Lung (tissue), 12 donors: ENCODE results near the gene C1QTNF5. TPM values are rescaled to one million over a fixed set of nuclear protein-coding genes. Genes with fewer than 3 reads are reported as not detected.

Experiments
- ATAC-seq: fragments of 200-7000 bp; cut with Tn5 transposase; one replicate; pipeline ENCODE4 v1.9.1; 2020; ENCODE audit warnings: moderate number of reproducible peaks; ENCODE audit not compliant: insufficient read depth, low FRiP score
- DNase-seq, 3 donors: peaks; one replicate each; pipeline ENCODE4 v3.0.0-alpha.2; 2013 to 2017
- H3K27ac ChIP-seq, 2 donors: one replicate each; pipeline ENCODE4 v1.5.1; 2013; ENCODE audit warnings: mild to moderate bottlenecking in 2 of 2, moderate library complexity in 2 of 2, control low read depth in 1 of 2, inconsistent platforms in 1 of 2, low read depth in 1 of 2, low read length in 1 of 2
- H3K27me3 ChIP-seq, 3 donors: one replicate each; pipeline ENCODE4 v1.5.1; 2013; ENCODE audit warnings: low read length in 2 of 3; ENCODE audit not compliant: control insufficient read depth in 3 of 3, insufficient read depth in 3 of 3
- H3K36me3 ChIP-seq, 4 donors: one replicate each; pipeline ENCODE4 v1.5.1; 2013; ENCODE audit warnings: low read length in 4 of 4, mild to moderate bottlenecking in 1 of 4, moderate library complexity in 1 of 4; ENCODE audit not compliant: control insufficient read depth in 4 of 4, insufficient read depth in 4 of 4
- H3K4me1 ChIP-seq, 5 donors: one replicate each; pipeline ENCODE4 v1.5.1; 2013; ENCODE audit warnings: low read length in 5 of 5, mild to moderate bottlenecking in 2 of 5, moderate library complexity in 1 of 5; ENCODE audit not compliant: control insufficient read depth in 5 of 5, insufficient read depth in 5 of 5
- H3K4me3 ChIP-seq: one replicate; pipeline ENCODE4 v1.5.1; 2013; ENCODE audit warnings: mild to moderate bottlenecking, control low read depth, moderate library complexity
- H3K9ac ChIP-seq, 2 donors: one replicate each; pipeline ENCODE4 v1.5.1; 2013; ENCODE audit warnings: low read length in 2 of 2, control low read depth in 1 of 2; ENCODE audit not compliant: insufficient read depth in 1 of 2
- H3K9me3 ChIP-seq, 4 donors: one replicate each; pipeline ENCODE4 v1.5.1; 2013; ENCODE audit warnings: low read length in 3 of 4, mild to moderate bottlenecking in 1 of 4, moderate library complexity in 1 of 4; ENCODE audit not compliant: control insufficient read depth in 4 of 4, insufficient read depth in 3 of 4
- WGBS, 2 donors: extraction: QIAGEN DNeasy Blood & Tissue Kit; methylation state at CpG; one replicate each; pipeline ENCODE4 v1.1.7; 2013; 5-methylcytosine and 5-hydroxymethylcytosine counted together
- polyA plus RNA-seq, 2 donors: library from polyadenylated mRNA; stranded (reverse); fragments of 200-250 nt; gene quantifications; one replicate each; pipeline ENCODE4 v1.2.1, GENCODE V29; 2013
- total RNA-seq, 2 donors: library from RNA; depleted of rRNA in 1 of 2; stranded (reverse); fragments of >200 nt in 1 of 2; gene quantifications; one replicate each; pipeline ENCODE4 v1.2.1, GENCODE V29; 2014 to 2021
- TF ChIP-seq, protein P1 (sequence below): IDR thresholded peaks from 2 replicates; pipeline ENCODE4 v1.5.1; 2012; ENCODE audit warnings: mild to moderate bottlenecking; ENCODE audit errors: control extremely low read depth, extremely low read depth
- donor health status: control.
- donor health status: control.
- donor health status: Bipolar disorder and iron deficiency.
- donor health status: healthy.
- donor health status: DM: yes; HTN: yes; CAD: no.

The C1QTNF5 gene
- total and polyA plus RNA-seq, 4 donors = 20.2 to 34.9 (median 28.3) TPM

GRCh38 chr11:119322921-119323531 lies 17.7 kb downstream of the C1QTNF5 start:
- Histone ChIP-seq H3K27ac (no peak overlapping the region), H3K27me3 (no peaks in the 10 kb centered on the region), H3K36me3 (no peaks in the 10 kb centered on the region), H3K9me3 (no peaks in the 10 kb centered on the region), H3K4me3 (no peak overlapping the region), H3K4me1 (peaks cover 0 to 42% (median 7%) of the 10 kb centered on the region in 5 donors), H3K9ac (no peak overlapping the region)
- DNase-seq (no peak), ATAC-seq (no peak)
- WGBS, 2 donors = 79 to 86% methylated on average over 18 to 20 of the region's 20 CpGs
- TF ChIP-seq, protein P1, sequence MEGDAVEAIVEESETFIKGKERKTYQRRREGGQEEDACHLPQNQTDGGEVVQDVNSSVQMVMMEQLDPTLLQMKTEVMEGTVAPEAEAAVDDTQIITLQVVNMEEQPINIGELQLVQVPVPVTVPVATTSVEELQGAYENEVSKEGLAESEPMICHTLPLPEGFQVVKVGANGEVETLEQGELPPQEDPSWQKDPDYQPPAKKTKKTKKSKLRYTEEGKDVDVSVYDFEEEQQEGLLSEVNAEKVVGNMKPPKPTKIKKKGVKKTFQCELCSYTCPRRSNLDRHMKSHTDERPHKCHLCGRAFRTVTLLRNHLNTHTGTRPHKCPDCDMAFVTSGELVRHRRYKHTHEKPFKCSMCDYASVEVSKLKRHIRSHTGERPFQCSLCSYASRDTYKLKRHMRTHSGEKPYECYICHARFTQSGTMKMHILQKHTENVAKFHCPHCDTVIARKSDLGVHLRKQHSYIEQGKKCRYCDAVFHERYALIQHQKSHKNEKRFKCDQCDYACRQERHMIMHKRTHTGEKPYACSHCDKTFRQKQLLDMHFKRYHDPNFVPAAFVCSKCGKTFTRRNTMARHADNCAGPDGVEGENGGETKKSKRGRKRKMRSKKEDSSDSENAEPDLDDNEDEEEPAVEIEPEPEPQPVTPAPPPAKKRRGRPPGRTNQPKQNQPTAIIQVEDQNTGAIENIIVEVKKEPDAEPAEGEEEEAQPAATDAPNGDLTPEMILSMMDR = no peak

DNA sequence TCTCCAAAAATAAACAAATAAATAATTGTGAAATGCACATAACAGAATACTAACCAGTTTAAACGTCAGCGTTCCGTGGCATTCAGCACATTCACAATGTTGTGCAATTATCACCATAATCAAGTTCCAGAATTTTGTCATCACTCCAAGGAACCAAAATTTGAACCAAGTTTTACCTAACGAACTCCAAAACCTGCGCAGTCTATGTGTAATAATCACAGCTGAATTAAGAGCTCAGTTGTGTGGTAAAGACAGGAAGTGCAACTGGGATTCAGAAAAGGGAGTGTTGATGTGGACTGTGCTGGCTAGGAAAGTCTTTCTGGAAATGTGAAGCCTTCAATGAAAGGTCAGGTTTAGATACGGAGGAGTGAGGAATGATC lies 18.3 kb downstream of the C1QTNF5 start:
- H3K9ac ChIP-seq = no peak overlapping the region
- 41 to 47% methylated on average over 6 of the region's 6 CpGs for WGBS, 2 donors
- peak overlapping the region; percentile 28 to 58 for H3K27ac ChIP-seq
- no peaks in the 10 kb centered on the region for H3K9me3 ChIP-seq
- peaks cover 0 to 49% (median 7%) of the 10 kb centered on the region in 5 donors for H3K4me1 ChIP-seq
- no peaks in the 10 kb centered on the region for H3K36me3 ChIP-seq
- ATAC-seq (no peak), DNase-seq (peak in 2 of 3 donors; percentile 32 to 44)
- H3K4me3 ChIP-seq = no peak overlapping the region
- no peaks in the 10 kb centered on the region for H3K27me3 ChIP-seq
- TF ChIP-seq, protein P1 = no peak

DNA sequence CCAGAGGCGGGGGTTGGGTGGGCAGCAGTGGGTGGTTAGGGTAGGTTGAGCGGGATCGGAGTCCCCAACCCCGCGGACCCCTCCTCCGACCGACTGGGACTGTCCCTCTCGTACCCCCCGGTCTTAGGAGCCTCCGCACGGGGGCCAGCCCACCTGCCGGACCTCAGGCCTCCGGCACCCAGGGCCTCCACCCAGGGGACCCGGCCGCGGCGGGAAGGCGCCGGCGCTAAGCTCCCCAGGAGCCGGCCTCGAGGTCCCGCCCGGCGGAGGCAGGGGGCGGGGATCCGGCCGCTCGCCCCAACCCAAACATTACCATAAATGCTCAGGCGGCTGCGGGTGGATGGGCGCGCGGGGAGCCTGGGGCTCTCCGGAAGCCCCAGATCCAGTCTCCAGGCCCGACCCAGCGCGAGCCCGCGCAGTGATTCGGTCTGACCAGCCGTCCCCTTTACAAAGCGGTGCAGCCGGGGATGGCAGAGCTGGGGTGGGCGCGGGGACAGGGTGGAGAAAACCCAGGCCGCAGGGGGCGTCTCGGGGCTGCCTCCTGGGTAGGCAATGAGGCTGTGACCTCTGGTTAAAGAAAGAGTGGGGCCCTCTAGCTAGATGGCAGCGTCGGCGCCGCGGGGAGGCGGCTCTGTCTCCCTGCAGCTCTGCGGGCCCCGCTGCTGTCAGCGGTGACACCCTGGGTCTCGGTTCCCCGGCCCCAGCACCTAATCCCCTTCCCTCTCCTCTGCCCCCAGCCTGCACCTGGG lies 19.7 kb downstream of the C1QTNF5 start:
- no peaks in the 10 kb centered on the region for H3K27me3 ChIP-seq
- H3K4me3 ChIP-seq = no peak overlapping the region
- peak overlapping the region; percentile 87 to 89 for H3K27ac ChIP-seq
- 1 to 4% methylated on average over 54 to 60 of the region's 60 CpGs for WGBS, 2 donors
- peak overlapping the region; percentile 37 to 49 for H3K9ac ChIP-seq
- DNase-seq (peak; percentile 75 to 83 (median 79)), ATAC-seq (peak; percentile 56)
- TF ChIP-seq, protein P1 = no peak
- peaks cover 0 to 58% (median 10%) of the 10 kb centered on the region in 5 donors for H3K4me1 ChIP-seq
- no peaks in the 10 kb centered on the region for H3K9me3 ChIP-seq
- H3K36me3 ChIP-seq = no peaks in the 10 kb centered on the region
